Upper lobe of right lung (tissue), 1 donor: Measurements from ENCODE around the gene ADARB1. TPM values are rescaled to one million over a fixed set of nuclear protein-coding genes. Genes with fewer than 3 reads are reported as not detected.

Experiments
- ATAC-seq: fragments of 200-7000 bp; cut with Tn5 transposase; one replicate; pipeline ENCODE4 v1.9.1; 2020; ENCODE audit warnings: mild to moderate bottlenecking, moderate library complexity
- DNase-seq: peaks from one replicate; pipeline ENCODE4 v3.0.0-alpha.2; 2020
- H3K27ac ChIP-seq: fragments of 200-600 bp; one replicate; pipeline ENCODE4 v1.8.0; 2022
- H3K27me3 ChIP-seq: fragments of 200-600 bp; one replicate; pipeline ENCODE4 v1.8.0; 2022; ENCODE audit warnings: mild to moderate bottlenecking
- H3K36me3 ChIP-seq: fragments of 200-600 bp; one replicate; pipeline ENCODE4 v1.8.0; 2022
- H3K4me1 ChIP-seq: fragments of 200-600 bp; one replicate; pipeline ENCODE4 v1.8.0; 2022
- H3K4me3 ChIP-seq: fragments of 200-600 bp; one replicate; pipeline ENCODE4 v1.8.0; 2022; ENCODE audit warnings: mild to moderate bottlenecking
- H3K9me3 ChIP-seq: fragments of 200-600 bp; one replicate; pipeline ENCODE4 v1.8.0; 2022
- CTCF ChIP-seq: fragments of 200-600 bp; IDR thresholded peaks from one replicate; pipeline ENCODE4 v1.8.0; 2022; ENCODE audit warnings: antibody characterized with exemption
- intact Hi-C: fragments of 100-400 bp; cut with DNase I; formaldehyde crosslinking; loops from one replicate; pipeline ENCODE4 v1.11.0; 2022
- total RNA-seq: library from RNA; stranded (reverse); fragmentation: NEBNext Ultra II Directional; extraction: Animal tissue kit (Norgen Biotek cat#: 25700); gene quantifications from one replicate; pipeline ENCODE4 v1.2.1, GENCODE V29; 2021
- donor health status: DM: no; HTN: yes; CAD: no; lungs with severe emphysema.

ADARB1 gene
- total RNA-seq, 1 donor from 2014 or later, result 73.6 TPM

- ATAC-seq, result no peak
- Histone ChIP-seq H3K9me3 (no peaks in the 10 kb centered on the region), H3K4me3 (no peak overlapping the region), H3K4me1 (no peaks in the 10 kb centered on the region), H3K27ac (no peak overlapping the region), H3K27me3 (no peaks in the 10 kb centered on the region), H3K36me3 (peaks cover 54% of the 10 kb centered on the region)
- TF ChIP-seq CTCF, result no peak
- intact Hi-C loops, result no loop called here
- DNase-seq, result peak; percentile 55
Measured at GRCh38 chr21:45204395-45204794, 130.0 kb downstream of the ADARB1 start.

- peaks cover 69% of the 10 kb centered on the region for H3K36me3 ChIP-seq
- no peak for DNase-seq
- intact Hi-C loops, result loop anchor here (5.0 kb wide), 1 partner anchor 59 kb away; no protein-coding TSS in a partner anchor
- H3K4me3 ChIP-seq, result no peak overlapping the region
- TF ChIP-seq CTCF, result no peak
- H3K27me3 ChIP-seq, result no peaks in the 10 kb centered on the region
- no peaks in the 10 kb centered on the region for H3K4me1 ChIP-seq
- no peaks in the 10 kb centered on the region for H3K9me3 ChIP-seq
- H3K27ac ChIP-seq, result no peak overlapping the region
- no peak for ATAC-seq
Measured at GRCh38 chr21:45207839-45208626, 133.7 kb downstream of the ADARB1 start.

GRCh38 chr21:45208627-45208951, 134.2 kb downstream of the ADARB1 start:
- intact Hi-C loops, result loop anchor here (5.0 kb wide), 1 partner anchor 59 kb away; no protein-coding TSS in a partner anchor
- Histone ChIP-seq H3K36me3 (peaks cover 69% of the 10 kb centered on the region), H3K4me1 (no peaks in the 10 kb centered on the region), H3K9me3 (no peaks in the 10 kb centered on the region), H3K4me3 (no peak overlapping the region), H3K27ac (no peak overlapping the region), H3K27me3 (no peaks in the 10 kb centered on the region)
- no peak for TF ChIP-seq CTCF
- DNase-seq, result no peak
- no peak for ATAC-seq

GRCh38 chr21:45209046-45209445, 134.7 kb downstream of the ADARB1 start:
- H3K4me1 ChIP-seq, result no peaks in the 10 kb centered on the region
- intact Hi-C loops, result loop anchor here (5.0 kb wide), 1 partner anchor 58 kb away; no protein-coding TSS in a partner anchor
- TF ChIP-seq CTCF, result no peak
- no peaks in the 10 kb centered on the region for H3K9me3 ChIP-seq
- no peak overlapping the region for H3K4me3 ChIP-seq
- ATAC-seq, result no peak
- H3K27me3 ChIP-seq, result no peaks in the 10 kb centered on the region
- H3K27ac ChIP-seq, result no peak overlapping the region
- peaks cover 66% of the 10 kb centered on the region for H3K36me3 ChIP-seq
- no peak for DNase-seq

- Histone ChIP-seq H3K4me3 (no peak overlapping the region), H3K27me3 (no peaks in the 10 kb centered on the region), H3K4me1 (no peaks in the 10 kb centered on the region), H3K9me3 (no peaks in the 10 kb centered on the region), H3K27ac (no peak overlapping the region), H3K36me3 (peaks cover 58% of the 10 kb centered on the region)
- DNase-seq (peak; percentile 66), ATAC-seq (peak; percentile 88)
- intact Hi-C loops, result loop anchor here (5.0 kb wide), 1 partner anchor 58 kb away; no protein-coding TSS in a partner anchor
- no peak for TF ChIP-seq CTCF
Measured at GRCh38 chr21:45209685-45210284, 135.4 kb downstream of the ADARB1 start.
